Sigmoid colon (tissue), 7 donors: Measurements from ENCODE around the gene REPS2. TPM values are rescaled to one million over a fixed set of nuclear protein-coding genes. Genes with fewer than 3 reads are reported as not detected.

Experiments
- DNase-seq: peaks from one replicate; pipeline ENCODE4 v3.0.0-alpha.2; 2019
- H3K27ac ChIP-seq, 4 donors: fragments of 200-600 bp; sonication (generic); one replicate each; pipeline ENCODE4 v1.5.1; 2016 to 2019; ENCODE audit warnings: mild to moderate bottlenecking in 1 of 4
- H3K27me3 ChIP-seq, 3 donors: fragments of 200-600 bp; sonication (generic); one replicate each; pipeline ENCODE4 v1.5.1; 2019; ENCODE audit warnings: mild to moderate bottlenecking in 1 of 3
- H3K36me3 ChIP-seq, 4 donors: fragments of 200-600 bp; sonication (generic); one replicate each; pipeline ENCODE4 v1.5.1; 2016 to 2019
- H3K4me1 ChIP-seq, 4 donors: fragments of 200-600 bp; sonication (generic); one replicate each; pipeline ENCODE4 v1.5.1; 2017 to 2019
- H3K4me3 ChIP-seq, 4 donors: fragments of 200-600 bp; sonication (generic); one replicate each; pipeline ENCODE4 v1.5.1; 2017 to 2019; ENCODE audit warnings: mild to moderate bottlenecking in 2 of 4, moderate library complexity in 1 of 4
- H3K9me3 ChIP-seq, 4 donors: fragments of 200-600 bp in 3 of 4; sonication (generic) in 3 of 4; one replicate each; pipeline versions ENCODE4 v1.5.1 to v1.6.1; 2013 to 2019
- EP300 ChIP-seq, 4 donors: sonication (generic); formaldehyde crosslinking; IDR thresholded peaks; one replicate each; pipeline ENCODE4 v1.6.1; 2017; ENCODE audit warnings: antibody characterized with exemption in 4 of 4
- POLR2A ChIP-seq, 2 donors: fragments of 450-650 bp; IDR thresholded peaks; one replicate each; pipeline ENCODE4 v1.6.1; 2016; ENCODE audit warnings: antibody characterized with exemption in 2 of 2, mild to moderate bottlenecking in 2 of 2, moderate library complexity in 2 of 2
- POLR2AphosphoS5 ChIP-seq, 4 donors: sonication (generic); formaldehyde crosslinking; IDR thresholded peaks; one replicate each; pipeline ENCODE4 v1.6.1; 2017; ENCODE audit warnings: antibody characterized with exemption in 4 of 4
- WGBS, 2 donors: extraction: QIAGEN DNeasy Blood & Tissue Kit; methylation state at CpG; one replicate each; pipeline ENCODE4 v1.1.7; 2013; 5-methylcytosine and 5-hydroxymethylcytosine counted together
- intact Hi-C: fragments of 100-400 bp; cut with DNase I; formaldehyde crosslinking; loops from one replicate; pipeline ENCODE4 v1.15.1; 2023
- polyA plus RNA-seq, 3 donors: library from polyadenylated mRNA; stranded (reverse); fragments of 200-250 nt; gene quantifications; one replicate each; pipeline ENCODE4 v1.2.3, GENCODE V29; 2013
- total RNA-seq, 4 donors: library from RNA; depleted of rRNA; stranded (reverse); fragments of >200 nt; gene quantifications; one replicate each; pipeline ENCODE4 v1.1.0, GENCODE V29; 2016
- TF ChIP-seq, protein P1 (sequence below), 4 experiments: fragments of 450-650 bp in 3 of 4; fragments of 200-600 bp in 1 of 4; IDR thresholded peaks; one replicate each; pipeline ENCODE4 v1.5.1; 2016 to 2019; ENCODE audit warnings: antibody characterized with exemption in 4 of 4, mild to moderate bottlenecking in 3 of 4, moderate library complexity in 2 of 4
- donor health status: healthy with polysubstance abuse.
- donor health status: Bipolar disorder and iron deficiency.
- donor health status: healthy.

REPS2 gene
- total and polyA plus RNA-seq, 7 donors = 2.4 to 10.9 (median 6.1) TPM

DNA sequence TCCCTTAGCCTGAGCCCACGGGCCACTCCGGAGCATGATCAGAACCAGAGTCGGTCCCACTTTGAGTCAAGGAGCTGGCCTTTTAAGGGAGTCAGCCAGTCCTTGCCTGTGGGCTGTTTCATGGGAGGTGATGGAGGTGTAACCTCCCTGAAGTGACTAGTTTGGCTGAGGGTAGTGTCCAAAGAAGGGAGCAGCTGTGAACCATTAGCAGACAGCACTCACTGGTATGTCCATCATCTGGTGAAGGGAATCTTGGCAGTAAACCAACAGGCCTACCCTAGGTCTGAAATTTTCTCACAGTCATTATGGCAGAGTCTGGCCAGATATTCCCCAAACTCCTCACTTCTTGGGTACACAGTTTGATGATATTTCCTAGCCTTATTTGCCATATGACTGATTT, 12.3 kb upstream of the REPS2 start:
- TF ChIP-seq POLR2A (IDR thresholded peaks at IDR 0.05) = no peak
- TF ChIP-seq EP300 (IDR thresholded peaks at IDR 0.05) = no peak
- TF ChIP-seq, protein P1, sequence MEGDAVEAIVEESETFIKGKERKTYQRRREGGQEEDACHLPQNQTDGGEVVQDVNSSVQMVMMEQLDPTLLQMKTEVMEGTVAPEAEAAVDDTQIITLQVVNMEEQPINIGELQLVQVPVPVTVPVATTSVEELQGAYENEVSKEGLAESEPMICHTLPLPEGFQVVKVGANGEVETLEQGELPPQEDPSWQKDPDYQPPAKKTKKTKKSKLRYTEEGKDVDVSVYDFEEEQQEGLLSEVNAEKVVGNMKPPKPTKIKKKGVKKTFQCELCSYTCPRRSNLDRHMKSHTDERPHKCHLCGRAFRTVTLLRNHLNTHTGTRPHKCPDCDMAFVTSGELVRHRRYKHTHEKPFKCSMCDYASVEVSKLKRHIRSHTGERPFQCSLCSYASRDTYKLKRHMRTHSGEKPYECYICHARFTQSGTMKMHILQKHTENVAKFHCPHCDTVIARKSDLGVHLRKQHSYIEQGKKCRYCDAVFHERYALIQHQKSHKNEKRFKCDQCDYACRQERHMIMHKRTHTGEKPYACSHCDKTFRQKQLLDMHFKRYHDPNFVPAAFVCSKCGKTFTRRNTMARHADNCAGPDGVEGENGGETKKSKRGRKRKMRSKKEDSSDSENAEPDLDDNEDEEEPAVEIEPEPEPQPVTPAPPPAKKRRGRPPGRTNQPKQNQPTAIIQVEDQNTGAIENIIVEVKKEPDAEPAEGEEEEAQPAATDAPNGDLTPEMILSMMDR (IDR thresholded peaks at IDR 0.05) = no peak
- Histone ChIP-seq H3K4me3 (no peak overlapping the region), H3K27me3 (no peaks in the 10 kb centered on the region), H3K4me1 (no peaks in the 10 kb centered on the region), H3K36me3 (no peaks in the 10 kb centered on the region), H3K9me3 (peaks cover 0 to 3% (median 0%) of the 10 kb centered on the region in 4 donors), H3K27ac (no peak overlapping the region)
- 88 to 95% methylated on average over 3 of the region's 3 CpGs for WGBS, 2 donors
- intact Hi-C loops = no loop called here
- no peak for DNase-seq

DNA sequence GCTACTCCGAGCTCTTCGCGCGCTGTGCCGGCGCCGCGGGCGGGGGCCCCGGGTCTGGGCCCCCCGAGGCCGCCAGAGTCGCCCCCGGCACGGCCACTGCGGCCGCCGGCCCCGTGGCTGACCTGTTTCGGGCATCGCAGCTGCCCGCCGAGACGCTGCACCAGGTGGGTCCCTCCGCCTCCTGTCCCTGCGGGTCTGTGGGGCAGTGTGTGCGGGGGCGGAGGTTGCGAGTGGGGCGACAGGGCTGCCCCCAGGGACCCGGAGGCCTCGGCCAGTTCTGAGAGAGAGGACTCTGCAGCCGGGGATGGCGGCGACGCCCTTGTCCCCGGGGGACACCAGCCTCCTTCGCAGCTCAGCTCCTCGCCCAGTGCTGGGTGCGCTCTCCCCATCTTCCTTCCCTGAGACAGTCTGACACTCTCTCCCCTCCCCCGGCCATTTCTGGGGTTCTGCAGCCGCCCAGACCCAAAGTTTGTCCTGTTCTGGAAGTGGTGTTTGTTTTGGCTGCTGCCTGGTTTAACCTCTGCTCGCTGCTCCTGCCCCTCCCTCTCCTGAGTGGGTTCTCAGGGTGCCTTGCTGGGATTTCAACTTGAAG, 609 bp downstream of the REPS2 start:
- no peaks in the 10 kb centered on the region for H3K9me3 ChIP-seq
- H3K4me1 ChIP-seq = peaks cover 0 to 6% (median 0%) of the 10 kb centered on the region in 4 donors
- TF ChIP-seq, protein P1 (IDR thresholded peaks at IDR 0.05) = no peak
- no peak for TF ChIP-seq POLR2AphosphoS5 (IDR thresholded peaks at IDR 0.05)
- TF ChIP-seq EP300 (IDR thresholded peaks at IDR 0.05) = no peak
- TF ChIP-seq POLR2A (IDR thresholded peaks at IDR 0.05) = no peak
- peak overlapping the region; percentile 42 to 63 (median 62) for H3K4me3 ChIP-seq
- intact Hi-C loops = loop anchor here (2.0 kb wide), 1 partner anchor 100 kb away; no protein-coding TSS in a partner anchor
- WGBS, 2 donors = 0% methylated on average over 42 to 43 of the region's 43 CpGs
- peaks cover 0 to 5% (median 0%) of the 10 kb centered on the region in 3 donors for H3K27me3 ChIP-seq
- DNase-seq = peak; percentile 66
- H3K36me3 ChIP-seq = no peaks in the 10 kb centered on the region
- H3K27ac ChIP-seq = peak overlapping the region in 1 of 4 donors; percentile 51

DNA sequence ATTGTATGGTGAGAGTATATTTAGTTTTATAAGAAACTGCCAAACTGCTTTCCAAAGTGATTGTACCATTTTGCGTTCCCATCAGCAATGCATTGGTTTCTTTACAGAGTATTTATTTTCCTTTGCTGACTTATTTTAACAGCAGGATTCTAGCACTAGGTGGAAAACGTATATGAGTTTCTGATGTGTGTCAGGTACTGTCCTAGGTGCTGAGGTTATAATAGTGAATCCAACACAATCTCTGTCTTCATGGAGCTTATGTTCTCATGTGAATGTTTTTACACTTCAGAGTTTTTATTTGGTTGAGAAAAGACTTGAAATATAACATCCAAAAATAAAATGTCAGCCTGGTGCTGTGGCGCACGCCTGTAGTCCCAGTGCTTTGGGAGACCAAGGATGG, 4.0 kb downstream of the REPS2 start:
- no peak overlapping the region for H3K27ac ChIP-seq
- WGBS, 2 donors = 59 to 86% methylated on average over 4 of the region's 4 CpGs
- intact Hi-C loops = no loop called here
- no peak for TF ChIP-seq POLR2A (IDR thresholded peaks at IDR 0.05)
- no peak for TF ChIP-seq EP300 (IDR thresholded peaks at IDR 0.05)
- TF ChIP-seq, protein P1 (IDR thresholded peaks at IDR 0.05) = no peak
- no peak for TF ChIP-seq POLR2AphosphoS5 (IDR thresholded peaks at IDR 0.05)
- DNase-seq = no peak
- H3K9me3 ChIP-seq = no peaks in the 10 kb centered on the region
- H3K4me3 ChIP-seq = no peak overlapping the region
- H3K4me1 ChIP-seq = peaks cover 0 to 6% (median 0%) of the 10 kb centered on the region in 4 donors
- no peaks in the 10 kb centered on the region for H3K36me3 ChIP-seq
- H3K27me3 ChIP-seq = no peaks in the 10 kb centered on the region

DNA sequence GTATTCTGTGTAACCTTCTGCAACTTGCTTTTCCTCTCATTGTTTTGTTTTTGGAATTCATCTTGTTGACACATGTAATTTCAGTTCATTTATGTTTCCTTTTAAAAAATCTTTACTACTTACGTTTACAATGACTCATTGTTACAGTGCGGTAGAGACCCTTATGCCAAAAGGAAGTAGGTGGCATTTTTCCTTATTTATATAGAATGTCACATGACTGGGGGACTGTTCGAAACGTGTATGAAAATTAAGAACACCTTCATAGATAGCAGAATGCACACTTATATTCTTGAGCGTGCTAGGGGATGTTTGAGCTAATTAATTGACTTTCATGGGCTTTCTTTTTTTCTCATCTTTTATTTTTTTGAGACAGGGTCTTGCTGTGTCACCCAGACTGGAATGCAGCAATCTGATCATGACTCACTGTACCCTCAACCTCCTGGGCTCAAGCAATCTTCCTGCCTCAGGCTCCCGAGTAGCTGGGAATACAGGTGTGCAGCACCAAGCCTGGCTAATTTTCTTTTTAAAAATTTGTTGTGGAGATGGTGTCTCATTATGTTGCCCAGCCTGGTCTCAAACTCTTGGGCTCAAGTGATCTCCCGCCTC, 7.3 kb downstream of the REPS2 start:
- Histone ChIP-seq H3K4me1 (no peaks in the 10 kb centered on the region), H3K27ac (no peak overlapping the region), H3K4me3 (no peak overlapping the region), H3K9me3 (no peaks in the 10 kb centered on the region), H3K27me3 (no peaks in the 10 kb centered on the region), H3K36me3 (no peaks in the 10 kb centered on the region)
- TF ChIP-seq POLR2AphosphoS5 (IDR thresholded peaks at IDR 0.05) = no peak
- TF ChIP-seq, protein P1 (IDR thresholded peaks at IDR 0.05) = no peak
- no peak for TF ChIP-seq POLR2A (IDR thresholded peaks at IDR 0.05)
- TF ChIP-seq EP300 (IDR thresholded peaks at IDR 0.05) = no peak
- intact Hi-C loops = no loop called here
- DNase-seq = no peak
- 23 to 43% methylated on average over 7 of the region's 7 CpGs for WGBS, 2 donors
